ENCODE measurements around the gene FATE1.

The FATE1 gene

GRCh38 chrX:151703487-151703886 is 12.3 kb upstream of the FATE1 start:
- DNase-seq (ENCODE audit: low spot score) (no peak), FAIRE-seq (no peak)

DNA sequence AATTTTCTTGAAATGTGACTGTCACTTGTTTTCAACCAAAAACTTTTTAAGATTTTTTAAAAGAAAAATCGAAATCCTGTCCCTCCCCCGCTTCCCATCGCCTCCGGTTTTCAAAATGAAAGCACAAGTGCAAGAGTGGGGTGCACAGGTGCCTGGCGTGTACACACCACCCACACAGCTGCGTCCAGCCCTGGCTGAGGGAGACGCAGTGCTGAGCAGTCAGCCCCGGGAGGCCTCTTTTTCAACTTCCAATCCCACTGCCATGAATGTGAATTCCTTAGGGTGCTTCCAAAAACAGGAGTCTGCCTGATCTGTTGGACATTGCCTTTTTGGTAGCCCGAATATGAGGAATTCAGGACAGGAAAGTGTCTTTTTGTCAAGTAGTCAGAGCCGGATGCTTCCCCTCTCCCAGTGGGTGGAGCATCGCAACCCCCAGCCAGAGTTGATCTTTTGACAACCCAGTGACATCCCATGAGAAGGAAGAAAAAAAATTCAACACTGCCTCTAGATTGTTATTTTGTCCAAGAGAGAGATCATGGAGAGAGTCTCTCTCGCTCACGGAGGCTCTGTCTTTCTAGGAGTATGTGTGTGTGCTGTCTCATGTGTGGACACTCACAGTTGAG is 11.7 kb upstream of the FATE1 start:
- no peak for FAIRE-seq

GRCh38 chrX:151708821-151709220 is 7.0 kb upstream of the FATE1 start:
- FAIRE-seq (no peak), DNase-seq (ENCODE audit: low spot score) (no peak)

More for the DNA sequence above, 11.7 kb upstream of the FATE1 start:
- DNase-seq (ENCODE audit: low spot score) = no peak

GRCh38 chrX:151710457-151710856 is 5.4 kb upstream of the FATE1 start:
- no peak for DNase-seq (ENCODE audit: low spot score)
- FAIRE-seq = no peak

DNA sequence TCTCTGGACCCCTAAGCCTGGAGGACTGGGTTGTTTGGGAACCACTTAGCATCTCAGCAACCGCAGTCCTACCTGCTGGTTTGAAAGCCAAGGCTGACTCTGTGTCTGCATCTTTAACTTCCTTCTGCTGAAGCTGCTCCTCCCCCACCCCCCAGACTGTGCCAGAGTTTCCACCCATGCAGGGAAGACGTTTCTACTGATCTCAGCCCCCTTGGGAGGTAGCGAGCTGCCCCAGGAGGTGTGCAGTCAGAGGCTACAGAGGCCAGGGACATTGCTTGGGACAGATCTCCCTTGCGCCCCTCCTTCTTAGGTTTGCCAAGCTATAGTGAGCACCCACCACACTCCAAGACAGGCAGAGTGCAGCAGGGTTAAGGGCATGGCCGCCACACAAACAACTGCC is 4.7 kb upstream of the FATE1 start:
- DNase-seq (ENCODE audit: low spot score) (no peak), FAIRE-seq (no peak)

DNA sequence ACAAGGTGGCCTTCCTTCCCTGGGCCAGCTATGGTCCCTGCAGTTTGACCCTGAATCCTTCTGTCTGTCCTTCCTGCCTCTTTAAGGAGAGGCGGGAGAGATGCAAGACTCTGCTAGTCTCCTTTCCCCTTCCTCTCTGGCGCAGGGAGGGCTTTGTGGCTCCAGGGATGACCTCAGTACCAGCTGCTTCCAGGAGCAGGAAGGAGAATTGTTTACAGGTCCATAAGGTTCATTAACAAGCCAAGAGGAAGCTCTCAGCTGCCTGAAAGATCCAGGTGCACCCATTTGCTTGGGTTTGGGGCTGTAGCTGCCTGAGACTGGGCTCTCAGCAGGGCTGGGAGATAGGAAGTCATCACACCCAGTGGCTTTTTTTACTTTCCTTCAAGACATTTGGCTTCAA is 4.0 kb upstream of the FATE1 start:
- no peak for FAIRE-seq
- no peak for DNase-seq (ENCODE audit: low spot score)

DNA sequence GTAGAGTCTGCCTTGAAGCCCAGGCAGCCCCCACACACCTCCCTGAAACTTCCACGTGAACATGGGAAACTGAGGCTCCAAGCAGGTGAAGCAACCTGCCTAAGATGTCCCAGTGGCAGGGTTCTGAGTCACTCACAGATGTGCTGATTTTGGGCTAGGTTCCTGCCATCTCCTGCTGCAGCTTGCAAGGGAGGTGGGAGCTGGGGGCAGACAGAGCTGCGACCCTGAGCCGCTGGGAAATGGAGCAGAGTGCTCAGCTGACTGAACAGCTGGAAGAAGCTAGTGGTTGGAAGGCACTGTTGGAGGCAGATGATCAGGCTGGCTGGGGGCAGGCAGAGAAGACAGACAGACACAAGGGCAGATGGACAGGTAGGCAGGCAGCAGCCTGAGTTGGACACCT is 3.6 kb upstream of the FATE1 start:
- DNase-seq (ENCODE audit: low spot score) (no peak), FAIRE-seq (no peak)

- DNase-seq (ENCODE audit: low spot score) (no peak), FAIRE-seq (no peak)
Measured at GRCh38 chrX:151713849-151714248, 2.0 kb upstream of the FATE1 start.

DNA sequence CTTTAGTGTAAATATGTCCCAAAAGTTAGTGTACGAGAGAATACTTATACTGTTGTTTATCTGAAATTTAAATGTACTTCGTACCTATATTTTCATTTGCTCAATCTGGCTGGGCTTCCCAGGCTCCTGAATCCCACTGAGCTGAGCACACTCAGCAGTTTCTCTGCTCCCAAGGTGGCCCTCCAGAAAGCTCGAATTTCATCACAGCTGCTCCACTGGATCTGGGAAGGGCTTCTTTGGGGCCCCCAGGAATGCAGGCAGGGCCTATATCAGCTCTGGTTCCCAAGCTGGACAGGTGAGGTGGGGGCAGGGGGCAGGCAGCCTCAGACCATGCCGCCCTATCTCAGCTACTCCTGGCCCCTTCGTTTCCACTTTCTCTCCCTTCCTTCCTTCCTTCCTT is 1.5 kb upstream of the FATE1 start:
- DNase-seq (ENCODE audit: low spot score) = no peak
- FAIRE-seq = no peak

DNA sequence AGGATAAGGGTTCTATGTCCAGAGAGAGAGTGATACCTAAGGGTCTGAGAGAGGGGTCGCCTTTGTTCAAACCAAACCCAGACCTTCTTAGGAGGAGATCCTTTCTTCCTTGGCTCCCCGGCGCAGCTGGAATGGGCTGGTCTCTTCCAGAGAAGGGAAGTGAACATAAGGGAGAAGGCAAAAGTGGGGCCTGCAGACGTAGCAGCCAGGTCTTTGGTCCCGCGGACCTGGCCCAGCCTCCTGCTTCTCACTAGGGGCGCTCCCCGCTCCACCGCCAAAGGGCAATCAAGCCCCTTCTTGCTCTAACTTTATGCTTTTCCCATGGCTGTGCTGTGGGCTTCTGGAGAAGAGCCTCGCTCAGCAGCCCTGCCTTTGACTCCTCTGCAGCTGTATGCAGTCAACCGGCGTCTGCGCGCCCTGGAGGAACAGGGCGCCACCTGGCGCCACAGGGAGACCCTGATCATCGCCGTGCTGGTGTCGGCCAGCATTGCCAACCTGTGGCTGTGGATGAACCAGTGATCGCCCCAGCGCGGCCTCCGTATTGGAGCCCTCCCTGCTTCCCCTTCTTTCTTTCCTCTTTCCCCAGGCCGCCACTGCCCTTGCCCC is 6.5 kb downstream of the FATE1 start:
- DNase-seq (ENCODE audit: low spot score) (no peak), FAIRE-seq (no peak)

DNA sequence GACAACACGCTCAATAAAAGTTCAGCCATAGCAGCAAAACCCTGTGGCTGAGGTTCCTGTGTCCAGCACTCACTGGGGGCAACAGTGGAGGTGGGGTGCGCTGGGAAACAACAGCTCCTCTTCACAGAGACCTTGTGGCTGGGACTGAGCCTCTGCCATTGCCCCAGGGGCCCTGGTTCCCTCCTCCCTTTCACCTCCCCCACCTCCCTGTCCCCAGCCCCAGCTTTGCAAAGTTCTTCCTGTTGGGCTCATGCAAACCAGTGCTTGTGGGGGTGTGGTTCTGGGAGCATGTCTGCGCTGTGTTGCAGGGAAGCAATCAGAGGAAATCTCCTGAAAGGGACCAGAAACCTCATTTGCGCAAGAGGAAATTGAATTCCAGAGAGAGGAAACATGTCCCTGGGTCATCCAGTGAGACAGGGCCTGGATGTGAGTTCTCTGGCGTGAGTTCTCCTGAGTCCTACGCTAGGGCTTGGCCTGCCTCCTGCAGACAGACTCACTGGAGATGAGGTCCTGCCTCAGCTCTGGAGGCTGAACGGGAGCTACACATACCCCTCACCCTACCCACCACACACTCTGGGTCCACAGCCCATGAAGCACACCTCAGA is 7.4 kb downstream of the FATE1 start:
- no peak for DNase-seq (ENCODE audit: low spot score)
- FAIRE-seq = no peak

GRCh38 chrX:151724563-151725337 is 8.9 kb downstream of the FATE1 start:
- FAIRE-seq (no peak), DNase-seq (ENCODE audit: low spot score) (no peak)

GRCh38 chrX:151725338-151725614 is 9.4 kb downstream of the FATE1 start:
- no peak for FAIRE-seq
- no peak for DNase-seq (ENCODE audit: low spot score)

DNA sequence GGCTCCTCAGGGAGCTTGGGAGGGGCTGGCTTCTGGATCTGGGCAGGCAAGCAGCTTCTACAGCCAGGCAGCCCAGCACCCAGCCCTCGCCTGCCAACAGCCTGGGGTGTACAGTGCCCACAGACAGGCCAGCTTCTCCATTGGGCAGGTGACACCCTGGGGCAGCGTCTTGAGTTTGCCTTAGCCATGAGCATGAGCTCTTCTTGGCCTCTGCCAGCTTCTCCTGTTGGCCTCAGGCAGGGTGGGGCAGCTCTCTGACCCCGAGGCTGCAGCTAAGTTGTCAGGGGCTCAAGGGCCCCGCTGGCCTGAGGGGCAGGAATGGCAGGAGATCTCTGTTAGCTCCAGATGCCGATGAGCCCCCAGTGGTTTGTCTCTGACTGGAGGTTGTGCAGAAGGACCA is 10.9 kb downstream of the FATE1 start:
- DNase-seq (ENCODE audit: low spot score) = no peak
- FAIRE-seq = no peak

GRCh38 chrX:151727346-151727745 is 11.5 kb downstream of the FATE1 start:
- no peak for FAIRE-seq
- DNase-seq (ENCODE audit: low spot score) = no peak

DNA sequence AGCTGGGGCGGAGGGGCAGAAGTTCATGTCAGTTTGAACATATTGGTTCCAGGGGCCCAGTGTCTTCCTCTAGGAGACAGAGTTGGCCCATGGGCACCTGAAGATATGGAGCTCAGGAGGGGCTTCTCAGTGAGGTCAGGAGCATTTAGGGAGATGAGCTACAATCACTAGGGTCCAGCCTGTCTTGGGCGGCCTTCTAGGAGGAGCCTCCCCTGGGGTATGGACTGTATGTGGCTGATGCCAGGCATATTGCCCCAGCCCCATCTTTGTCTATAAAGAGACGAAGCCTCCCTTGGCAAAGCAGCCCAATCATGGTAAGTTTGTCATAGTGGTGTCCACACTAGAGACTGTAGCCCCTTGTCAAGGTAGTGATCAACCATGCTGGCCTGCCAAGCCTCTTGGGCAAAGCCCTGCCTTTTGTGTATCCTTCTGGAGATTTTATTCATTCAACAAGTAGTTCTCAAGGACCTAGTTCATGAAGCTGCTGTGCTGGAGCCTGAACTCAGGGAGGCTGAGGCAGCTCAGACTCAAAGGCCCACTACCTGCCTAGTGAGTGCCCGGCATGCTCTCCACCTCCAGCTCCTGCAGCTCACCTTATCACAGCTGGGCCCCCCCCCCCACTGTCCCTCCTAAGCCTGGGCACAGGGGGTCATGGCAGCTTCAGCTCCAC is 13.4 kb downstream of the FATE1 start:
- FAIRE-seq = no peak
- DNase-seq (ENCODE audit: low spot score) = no peak

GRCh38 chrX:151734446-151734845 is 18.6 kb downstream of the FATE1 start, which contains the start of gene CNGA2:
CNGA2 (plus strand) TSS chrX:151734746; CDS start chrX:151738484, 3,738 bp downstream.
- FAIRE-seq (no peak), DNase-seq (ENCODE audit: low spot score) (no peak)

- DNase-seq (ENCODE audit: low spot score) (no peak), FAIRE-seq (no peak)
Measured at GRCh38 chrX:151735219-151735618, 19.4 kb downstream of the FATE1 start.

DNA sequence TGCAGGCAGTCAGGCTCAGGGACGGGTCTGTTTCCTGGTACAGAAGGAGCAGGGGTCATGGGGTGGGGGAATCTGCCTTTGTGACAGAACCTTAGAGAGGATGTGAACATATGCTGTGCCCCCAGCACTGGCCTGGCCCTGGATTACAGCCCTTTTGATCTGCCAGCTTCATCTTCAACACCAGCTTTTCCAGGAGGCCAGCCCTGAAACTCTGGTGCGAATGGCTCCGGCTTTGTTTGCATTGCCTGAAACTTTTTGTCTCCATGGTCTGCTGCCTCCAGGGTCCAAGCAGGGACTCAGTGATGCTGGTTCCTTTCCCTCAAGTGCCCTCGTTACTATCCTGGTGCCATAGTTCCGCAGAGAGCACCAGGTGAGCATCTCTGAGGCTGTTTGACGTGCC is 20.9 kb downstream of the FATE1 start:
- DNase-seq (ENCODE audit: low spot score) = no peak
- no peak for FAIRE-seq

DNA sequence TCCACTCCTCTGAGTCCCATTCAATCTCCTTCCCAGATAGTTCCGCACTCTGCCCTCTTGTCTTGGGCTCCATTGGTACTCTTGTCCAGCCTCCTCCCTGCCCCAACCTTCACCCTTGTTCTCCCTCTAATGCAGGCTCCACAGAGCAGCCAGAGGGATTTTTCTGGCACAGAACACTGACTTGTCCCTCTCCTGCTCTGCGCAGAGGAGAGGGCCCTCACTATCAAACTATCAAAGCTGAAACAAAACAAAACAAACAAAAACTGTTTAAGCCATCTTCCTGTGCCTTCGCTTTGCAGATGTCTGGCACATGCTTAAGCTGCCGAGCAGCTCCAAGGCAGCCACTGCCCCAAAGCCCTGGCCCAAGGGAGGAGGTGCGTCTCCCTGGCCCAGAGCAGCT is 21.7 kb downstream of the FATE1 start:
- FAIRE-seq (no peak), DNase-seq (ENCODE audit: low spot score) (no peak)

- FAIRE-seq (no peak), DNase-seq (ENCODE audit: low spot score) (no peak)
Measured at GRCh38 chrX:151738751-151739150, 22.9 kb downstream of the FATE1 start.

GRCh38 chrX:151741606-151742005 is 25.8 kb downstream of the FATE1 start:
- FAIRE-seq = no peak
- no peak for DNase-seq (ENCODE audit: low spot score)

Measured in RCC 7860 (cell line).